ENCODE results near the gene NLRP12. TPM values are rescaled to one million over a fixed set of nuclear protein-coding genes. Genes with fewer than 3 reads are reported as not detected.

NLRP12 gene
- total and polyA plus RNA-seq, 10 of the 15 experiments (the other 5 are each of a cell fraction or from before 2014, with no cell fraction given) = not detected

DNA sequence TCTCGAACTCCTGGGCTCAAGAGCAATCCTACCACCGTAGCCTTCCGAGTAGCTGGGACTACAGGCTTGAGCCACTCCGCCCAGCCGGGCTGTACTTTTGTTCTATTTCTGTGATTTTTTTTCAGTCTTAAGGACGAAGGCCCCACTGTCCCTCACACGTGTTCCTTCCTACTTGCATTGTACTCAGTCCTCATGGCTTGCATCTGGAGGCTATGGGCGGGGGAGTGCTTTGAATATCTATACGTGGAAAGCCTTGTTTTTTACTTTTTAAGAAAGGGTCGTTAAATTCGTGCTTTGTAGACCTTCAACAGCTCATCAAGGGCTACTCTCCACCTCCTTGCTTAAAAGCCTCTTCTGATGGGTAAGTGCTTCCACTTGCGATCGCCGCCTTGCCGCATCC, 36.8 kb downstream of the NLRP12 start:
- ChIA-PET POLR2A (no interaction called here), CTCF (no interaction called here), RAD21 (ENCODE audit: unreplicated experiment) (no interaction called here), SMC1A (ENCODE audit: uncharacterized antibody, unreplicated experiment) (no interaction called here)
- Histone ChIP-seq H4K20me1 (ENCODE audit: control insufficient read depth, insufficient read depth) (no peaks in the 10 kb centered on the region), H3K27ac (ENCODE audit: control insufficient read depth, insufficient read depth) (no peak overlapping the region), H3K36me3 (ENCODE audit: control insufficient read depth in 2 of 2, insufficient read depth in 2 of 2, low read length in 1 of 2) (no peaks in the 10 kb centered on the region), H3K9ac (ENCODE audit: control insufficient read depth, insufficient read depth, low read length) (no peak overlapping the region), H3K79me2 (ENCODE audit: control insufficient read depth, insufficient read depth, low read length) (no peaks in the 10 kb centered on the region), H3K4me3 (no peak overlapping the region), H3K4me2 (ENCODE audit: control insufficient read depth, insufficient read depth) (no peak overlapping the region), H3K4me1 (ENCODE audit: control insufficient read depth, insufficient read depth, low read length) (no peaks in the 10 kb centered on the region), H3K27me3 (replicated peaks in 1 of 2; ENCODE audit: control insufficient read depth in 2 of 2, insufficient read depth in 2 of 2, low read length in 1 of 2) (no peaks in the 10 kb centered on the region), H2AFZ (ENCODE audit: control insufficient read depth, low read depth, low read length) (no peak overlapping the region), H3K9me3 (replicated peaks; ENCODE audit: control insufficient read depth, insufficient read depth, low read length) (no peaks in the 10 kb centered on the region; the same call in 2 of the 3 replicates)
- no TSS peak for BruUV-seq (replicated peaks)
- in situ Hi-C loops (cut with MboI) = no loop called here
- TF ChIP-seq, protein P1, sequence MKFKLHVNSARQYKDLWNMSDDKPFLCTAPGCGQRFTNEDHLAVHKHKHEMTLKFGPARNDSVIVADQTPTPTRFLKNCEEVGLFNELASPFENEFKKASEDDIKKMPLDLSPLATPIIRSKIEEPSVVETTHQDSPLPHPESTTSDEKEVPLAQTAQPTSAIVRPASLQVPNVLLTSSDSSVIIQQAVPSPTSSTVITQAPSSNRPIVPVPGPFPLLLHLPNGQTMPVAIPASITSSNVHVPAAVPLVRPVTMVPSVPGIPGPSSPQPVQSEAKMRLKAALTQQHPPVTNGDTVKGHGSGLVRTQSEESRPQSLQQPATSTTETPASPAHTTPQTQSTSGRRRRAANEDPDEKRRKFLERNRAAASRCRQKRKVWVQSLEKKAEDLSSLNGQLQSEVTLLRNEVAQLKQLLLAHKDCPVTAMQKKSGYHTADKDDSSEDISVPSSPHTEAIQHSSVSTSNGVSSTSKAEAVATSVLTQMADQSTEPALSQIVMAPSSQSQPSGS (IDR thresholded peaks at IDR 0.05; ENCODE audit: low read length) = no peak
- TF ChIP-seq SMAD5 (IDR thresholded peaks at IDR 0.05; ENCODE audit: low read depth) (no peak), YBX1 (IDR thresholded peaks at IDR 0.05) (no peak), SREBF1 (IDR thresholded peaks at IDR 0.05; ENCODE audit: low read length) (no peak), POLR2A (IDR thresholded peaks at IDR 0.05; ENCODE audit: low read depth, low read length) (no peak)
- intact Hi-C loops (cut with micrococcal nuclease; ENCODE audit: unreplicated experiment) = no loop called here
- no peak for DNase-seq (ENCODE audit: low read depth, low spot score)
- 60% methylated on average over 14 of the region's 15 CpGs for WGBS (ENCODE audit: insufficient coverage, insufficient replicate concordance, low lambda C conversion rate, missing lambda C conversion rate)
- no peak for ATAC-seq
- FAIRE-seq = no peak

DNA sequence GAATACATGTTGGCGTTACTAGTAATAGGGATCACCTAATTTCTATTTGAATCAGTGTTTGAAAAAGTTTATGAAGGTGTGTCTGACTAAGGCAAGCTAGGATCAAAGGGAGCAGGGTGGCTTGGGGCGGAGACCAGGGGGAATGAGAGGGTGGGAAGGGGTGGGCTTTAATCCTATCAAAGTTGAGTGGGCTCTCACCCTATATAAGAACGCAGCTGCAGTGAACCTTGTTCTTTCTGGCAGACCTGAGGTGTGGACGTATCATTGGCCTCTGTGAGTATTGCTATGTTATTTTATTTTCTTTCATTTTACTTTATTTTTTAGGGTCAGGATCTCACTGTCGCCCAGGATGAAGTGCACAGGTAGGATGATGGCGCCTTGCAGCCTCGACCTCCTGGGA, 37.4 kb downstream of the NLRP12 start:
- CTCF ChIA-PET = no interaction called here
- no peak for ATAC-seq

More for the DNA sequence above, 37.4 kb downstream of the NLRP12 start:
- FAIRE-seq (no peak), DNase-seq (ENCODE audit: low read depth, low spot score) (no peak)
- in situ Hi-C loops (cut with MboI) (no loop called here), intact Hi-C loops (cut with micrococcal nuclease; ENCODE audit: unreplicated experiment) (no loop called here)
- H3K36me3 ChIP-seq (ENCODE audit: control insufficient read depth in 2 of 2, insufficient read depth in 2 of 2, low read length in 1 of 2) = no peaks in the 10 kb centered on the region
- ChIA-PET RAD21 (ENCODE audit: unreplicated experiment) (no interaction called here), POLR2A (no interaction called here), SMC1A (ENCODE audit: uncharacterized antibody, unreplicated experiment) (no interaction called here)
- WGBS (ENCODE audit: insufficient coverage, insufficient replicate concordance, low lambda C conversion rate, missing lambda C conversion rate) = 56% methylated on average over 7 of the region's 7 CpGs
- no peak overlapping the region for H2AFZ ChIP-seq (ENCODE audit: control insufficient read depth, low read depth, low read length)
- H3K4me1 ChIP-seq (ENCODE audit: control insufficient read depth, insufficient read depth, low read length) = no peaks in the 10 kb centered on the region
- no peaks in the 10 kb centered on the region for H4K20me1 ChIP-seq (ENCODE audit: control insufficient read depth, insufficient read depth)
- H3K9me3 ChIP-seq (replicated peaks; ENCODE audit: control insufficient read depth, insufficient read depth, low read length) = no peaks in the 10 kb centered on the region; the same call in 2 of the 3 replicates
- BruUV-seq (replicated peaks) = no TSS peak
- no peaks in the 10 kb centered on the region for H3K27me3 ChIP-seq (replicated peaks in 1 of 2; ENCODE audit: control insufficient read depth in 2 of 2, insufficient read depth in 2 of 2, low read length in 1 of 2)
- H3K4me2 ChIP-seq (ENCODE audit: control insufficient read depth, insufficient read depth) = no peak overlapping the region
- no peak overlapping the region for H3K4me3 ChIP-seq
- H3K9ac ChIP-seq (ENCODE audit: control insufficient read depth, insufficient read depth, low read length) = no peak overlapping the region
- no peak for TF ChIP-seq HCFC1 (IDR thresholded peaks at IDR 0.05; ENCODE audit: low read length)
- TF ChIP-seq RFX5 (IDR thresholded peaks at IDR 0.05; ENCODE audit: low read depth, low read length) = no peak
- no peaks in the 10 kb centered on the region for H3K79me2 ChIP-seq (ENCODE audit: control insufficient read depth, insufficient read depth, low read length)
- H3K27ac ChIP-seq (ENCODE audit: control insufficient read depth, insufficient read depth) = no peak overlapping the region

Data from GM12878 (cell line).